Erythroblast (primary cell): ENCODE data around the gene SYMPK.

ENCODE experiments used
- DNase-seq, 2 experiments: peaks; one replicate each; lab custom pipeline; 2025; lab: John Stamatoyannopoulos, UW
- GATA1 ChIP-seq: IDR thresholded peaks from 2 replicates; pipeline ENCODE4 v1.6.1; 2011; ENCODE audit warnings: low read depth, mild to moderate bottlenecking, control low read depth, low read length, moderate library complexity
- POLR2A ChIP-seq: IDR thresholded peaks from 2 replicates; pipeline ENCODE4 v1.6.1; 2011; ENCODE audit warnings: mild to moderate bottlenecking, low read length

The SYMPK gene

GRCh38 chr19:45895519-45895972 is 32.6 kb upstream of the SYMPK start:
- no peak for DNase-seq
- no peak for TF ChIP-seq POLR2A
- no peak for TF ChIP-seq GATA1

DNA sequence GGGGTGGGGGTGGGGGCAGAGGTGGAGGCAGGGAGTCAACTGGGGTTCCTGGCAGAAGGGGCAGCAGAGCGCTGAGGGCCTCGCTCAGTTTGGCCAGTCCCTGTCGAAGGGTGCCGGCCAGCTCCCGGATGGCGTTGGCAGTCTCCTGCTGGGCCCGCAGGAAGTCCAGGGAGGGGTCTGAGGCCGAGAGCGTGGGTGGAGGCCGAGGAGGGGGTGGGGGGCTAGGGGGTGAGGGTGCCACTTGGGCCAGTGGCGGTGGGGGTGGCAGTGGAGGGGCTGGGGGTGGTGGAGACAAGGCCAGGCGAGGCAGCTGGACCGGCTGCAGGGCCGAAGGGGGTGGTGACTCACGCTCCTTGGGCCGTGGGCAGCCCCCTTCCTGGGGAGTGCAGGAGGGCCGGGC is 27.9 kb upstream of the SYMPK start:
- DNase-seq: no peak
- TF ChIP-seq POLR2A (no peak), GATA1 (no peak)

- TF ChIP-seq GATA1 (no peak), POLR2A (no peak)
- peak; percentile 31 to 77 for DNase-seq
Measured at GRCh38 chr19:45889210-45889885, 26.4 kb upstream of the SYMPK start.

DNA sequence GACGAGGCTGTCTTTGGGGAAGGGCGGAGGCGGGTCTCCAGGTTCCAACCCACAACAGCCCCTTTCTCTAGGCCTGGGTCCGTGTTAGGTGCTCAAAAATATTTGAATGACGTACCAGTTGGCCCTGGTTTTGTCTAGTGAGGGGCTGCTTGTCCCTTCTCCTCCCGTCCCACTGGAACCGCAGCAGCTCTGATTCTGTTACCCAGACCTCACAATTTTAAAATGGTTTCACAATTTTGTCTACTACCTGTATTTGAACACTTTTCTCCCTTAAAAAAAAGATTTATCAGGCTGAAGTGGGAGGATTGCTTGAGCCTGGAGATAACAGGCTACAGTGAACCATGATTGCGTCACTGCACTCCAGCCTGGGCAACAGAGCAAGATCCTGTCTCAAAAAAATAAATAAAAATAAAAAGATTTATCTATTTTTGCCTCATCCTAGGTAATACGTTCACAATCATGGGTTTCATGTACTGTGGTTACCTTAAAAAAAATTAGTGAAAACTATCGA is 24.3 kb upstream of the SYMPK start:
- no peak for TF ChIP-seq GATA1
- TF ChIP-seq POLR2A: no peak
- peak in 1 of 2 experiments; percentile 48 for DNase-seq

- peak; percentile 93 to 95 for DNase-seq
- TF ChIP-seq GATA1 (no peak), POLR2A (peak; percentile 62)
Measured at GRCh38 chr19:45886427-45887199, 23.7 kb upstream of the SYMPK start.

DNA sequence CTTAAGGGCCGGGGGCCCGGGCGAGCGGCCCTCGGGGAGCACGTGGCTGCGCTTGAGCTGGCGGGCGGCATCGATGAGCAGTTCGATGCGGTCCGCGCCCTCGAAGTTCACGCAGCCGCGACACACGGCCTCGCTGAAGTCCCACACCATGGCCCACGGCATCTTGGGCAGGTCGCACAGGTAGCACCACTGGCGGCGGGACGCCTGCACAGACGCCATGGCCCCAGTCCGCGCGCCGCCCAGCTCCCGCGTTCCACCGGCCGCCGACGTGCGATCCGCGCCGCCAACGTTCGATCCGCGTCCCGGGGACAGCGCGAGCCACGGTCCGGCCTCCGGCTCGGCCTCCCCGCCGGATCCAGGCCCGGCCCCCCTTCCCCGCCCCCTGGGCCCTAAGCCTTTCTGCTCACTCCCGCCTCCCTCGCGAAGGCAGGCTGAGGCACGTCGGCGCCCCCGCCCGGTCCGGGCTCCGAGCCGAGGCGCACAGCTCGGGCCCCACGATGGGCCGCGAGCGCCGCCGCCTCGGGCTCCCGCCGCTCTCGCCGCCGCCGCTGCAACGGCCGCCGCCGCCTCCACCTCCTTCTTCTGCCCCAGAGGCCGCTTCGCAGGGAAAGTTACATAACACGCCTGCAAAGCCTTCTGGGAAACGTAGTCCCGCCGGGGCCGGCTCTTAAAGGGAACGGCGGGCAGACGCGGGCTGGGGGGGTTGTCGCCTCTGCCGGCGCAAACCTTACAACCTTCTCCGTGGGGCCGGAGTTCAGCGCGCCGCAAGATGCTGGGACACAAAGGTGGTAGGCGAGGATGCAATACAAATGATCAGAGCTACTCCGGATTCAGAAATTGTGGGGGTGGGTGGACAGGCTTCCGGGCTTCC is 22.8 kb upstream of the SYMPK start, which contains the start of gene IRF2BP1:
TSS of gene IRF2BP1 (minus strand) at position 586 of the 871 bp plus-strand sequence. CDS start at position 219, 367 bp downstream.
- peak; percentile 94 to 96 for DNase-seq
- TF ChIP-seq GATA1: no peak
- no peak for TF ChIP-seq POLR2A

GRCh38 chr19:45884682-45885555 is 22.0 kb upstream of the SYMPK start:
- DNase-seq: peak; percentile 69 to 73
- TF ChIP-seq GATA1 (no peak), POLR2A (no peak)

DNA sequence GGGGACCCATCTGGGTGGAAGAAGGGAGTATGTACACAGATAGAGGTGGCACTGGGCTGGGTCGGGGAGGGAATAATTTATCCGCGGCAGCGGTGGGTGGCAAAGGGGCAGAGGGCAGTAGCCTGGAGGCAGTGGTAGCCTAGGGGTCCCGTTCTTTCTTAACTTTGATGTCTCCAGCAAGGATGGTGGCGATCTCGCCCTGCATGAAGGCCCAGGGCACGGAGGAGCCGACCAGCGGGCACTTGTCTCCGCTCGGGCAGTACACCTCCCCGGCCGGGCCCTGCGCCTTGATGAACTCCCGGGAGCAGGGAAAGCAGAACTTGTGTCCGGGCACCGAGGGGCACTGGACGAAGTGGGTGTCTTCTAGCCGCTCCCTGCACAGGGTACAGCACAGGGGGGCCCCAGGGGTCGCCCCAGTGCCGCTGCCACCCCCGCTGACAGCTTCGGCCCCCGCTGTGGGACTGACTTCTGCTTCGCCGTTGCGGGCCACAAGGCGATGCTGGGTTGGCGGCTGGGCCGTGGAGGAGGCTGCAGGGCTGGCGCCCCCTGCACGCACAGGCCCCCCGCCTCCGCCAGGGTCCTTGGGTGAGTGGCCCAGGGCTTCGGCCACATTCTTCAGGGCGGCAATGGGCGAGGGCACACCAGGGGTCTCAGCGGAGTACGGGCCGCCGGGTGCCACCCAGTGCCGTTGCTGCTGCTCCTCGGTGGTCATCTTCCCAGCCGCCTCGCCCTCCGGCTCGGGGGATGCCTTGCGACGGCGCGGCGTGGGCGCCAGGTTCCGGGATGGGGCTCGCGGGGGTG is 21.1 kb upstream of the SYMPK start:
- DNase-seq: no peak
- TF ChIP-seq GATA1 (no peak), POLR2A (no peak)

- TF ChIP-seq POLR2A: no peak
- no peak for TF ChIP-seq GATA1
- no peak for DNase-seq
Measured at GRCh38 chr19:45883586-45883880, 20.6 kb upstream of the SYMPK start.

GRCh38 chr19:45882652-45883585 is 20.0 kb upstream of the SYMPK start:
- peak; percentile 92 to 95 for DNase-seq
- no peak for TF ChIP-seq GATA1
- no peak for TF ChIP-seq POLR2A
